ENCODE data around the gene ERFE.
A peak's percentile ranks its signal among the peaks of the same experiment; 100 is the strongest.

ERFE gene

GRCh38 chr2:238124488-238125126, 34.2 kb upstream of the ERFE start:
- CTCF ChIA-PET: no interaction called here
- POLR2A ChIA-PET: no interaction called here
- DNase-seq (ENCODE audit: extremely low spot score): no peak
- TF ChIP-seq NFRKB (IDR thresholded peaks at IDR 0.05): no peak
- no peak for TF ChIP-seq FOXA1 (IDR thresholded peaks at IDR 0.05)
- TF ChIP-seq TARDBP (IDR thresholded peaks at IDR 0.05): no peak
- TF ChIP-seq ARNT (IDR thresholded peaks at IDR 0.05): no peak

DNA sequence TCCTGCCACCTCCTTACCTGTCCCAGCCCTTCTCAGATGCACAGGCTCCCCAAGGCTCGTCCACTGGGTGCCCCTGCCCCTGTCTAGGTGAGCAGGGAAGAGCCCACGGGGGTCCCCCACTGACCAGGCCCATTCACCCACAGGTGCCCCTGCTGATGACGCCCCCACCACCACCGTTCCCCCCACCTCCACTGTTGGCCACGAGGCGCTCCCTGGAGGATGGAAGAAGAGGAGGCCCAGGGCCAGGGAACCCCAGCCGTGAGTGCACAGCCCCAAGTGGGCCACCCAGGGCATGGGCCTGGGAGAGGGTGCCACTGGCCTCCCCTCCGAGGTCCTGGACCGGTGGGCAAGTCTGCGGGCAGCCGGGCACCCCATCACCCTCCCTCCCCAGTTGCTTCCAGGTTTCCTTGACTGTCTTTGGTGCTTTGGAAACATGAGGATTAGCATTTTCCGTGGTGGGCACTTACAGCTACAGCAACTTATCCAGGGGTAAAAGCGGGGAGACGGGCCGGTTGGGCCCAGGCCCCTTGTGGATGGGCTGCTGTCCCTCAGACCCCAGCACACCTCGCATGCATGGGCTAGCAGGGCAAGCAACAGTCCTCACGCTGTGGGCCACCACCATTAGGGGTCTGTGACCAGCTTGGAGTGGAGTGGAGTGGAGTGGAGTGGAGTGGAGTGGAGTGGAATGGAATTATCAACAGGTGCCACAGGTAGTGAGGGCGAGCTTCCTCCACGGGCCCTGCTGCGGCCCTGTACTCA, 33.5 kb upstream of the ERFE start:
- CTCF ChIA-PET: interaction anchor here (0.6 kb wide), 1 partner anchor 62 kb away, joined by 3 read pairs; no protein-coding TSS in a partner anchor
- POLR2A ChIA-PET: no interaction called here
- TF ChIP-seq CTBP1 (IDR thresholded peaks at IDR 0.05; ENCODE audit: borderline replicate concordance) (no peak), FOXA1 (IDR thresholded peaks at IDR 0.05) (no peak), HDGF (IDR thresholded peaks at IDR 0.05; ENCODE audit: borderline replicate concordance) (no peak), NFRKB (IDR thresholded peaks at IDR 0.05) (no peak), FOXK2 (IDR thresholded peaks at IDR 0.05) (no peak), ZNF384 (IDR thresholded peaks at IDR 0.05) (no peak), BHLHE40 (IDR thresholded peaks at IDR 0.05; ENCODE audit: borderline replicate concordance) (no peak), FOXM1 (IDR thresholded peaks at IDR 0.05; ENCODE audit: borderline replicate concordance) (no peak), L3MBTL2 (conservative IDR thresholded peaks at IDR 0.05) (no peak), SP1 (IDR thresholded peaks at IDR 0.05) (no peak), TARDBP (IDR thresholded peaks at IDR 0.05) (no peak), ARNT (IDR thresholded peaks at IDR 0.05) (no peak), ELF4 (IDR thresholded peaks at IDR 0.05) (no peak), SUZ12 (IDR thresholded peaks at IDR 0.05) (no peak), LEF1 (IDR thresholded peaks at IDR 0.05; ENCODE audit: borderline replicate concordance) (no peak)
- TF ChIP-seq, protein P1, sequence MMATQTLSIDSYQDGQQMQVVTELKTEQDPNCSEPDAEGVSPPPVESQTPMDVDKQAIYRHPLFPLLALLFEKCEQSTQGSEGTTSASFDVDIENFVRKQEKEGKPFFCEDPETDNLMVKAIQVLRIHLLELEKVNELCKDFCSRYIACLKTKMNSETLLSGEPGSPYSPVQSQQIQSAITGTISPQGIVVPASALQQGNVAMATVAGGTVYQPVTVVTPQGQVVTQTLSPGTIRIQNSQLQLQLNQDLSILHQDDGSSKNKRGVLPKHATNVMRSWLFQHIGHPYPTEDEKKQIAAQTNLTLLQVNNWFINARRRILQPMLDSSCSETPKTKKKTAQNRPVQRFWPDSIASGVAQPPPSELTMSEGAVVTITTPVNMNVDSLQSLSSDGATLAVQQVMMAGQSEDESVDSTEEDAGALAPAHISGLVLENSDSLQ (IDR thresholded peaks at IDR 0.05): no peak
- no peak for DNase-seq (ENCODE audit: extremely low spot score)

DNA sequence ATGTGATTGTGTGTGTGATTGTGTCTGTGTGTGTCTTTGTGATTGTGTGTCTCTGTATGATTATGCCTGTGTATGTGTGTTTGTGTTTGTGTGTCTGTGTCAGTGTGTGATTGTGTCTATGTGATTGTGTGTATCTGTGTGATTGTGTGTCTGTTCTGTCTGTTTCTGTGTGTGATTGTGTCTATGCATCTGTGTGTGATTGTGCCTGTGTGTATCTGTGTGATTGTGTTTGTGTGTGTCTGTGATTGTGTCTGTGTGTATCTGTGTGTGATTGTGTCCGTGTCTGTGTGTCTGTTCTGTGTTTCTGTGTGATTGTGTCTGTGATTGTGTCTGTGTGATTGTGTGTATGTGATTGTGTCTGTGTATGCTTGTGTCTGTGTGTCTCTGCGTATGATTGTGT, 32.4 kb upstream of the ERFE start:
- POLR2A ChIA-PET: no interaction called here

DNA sequence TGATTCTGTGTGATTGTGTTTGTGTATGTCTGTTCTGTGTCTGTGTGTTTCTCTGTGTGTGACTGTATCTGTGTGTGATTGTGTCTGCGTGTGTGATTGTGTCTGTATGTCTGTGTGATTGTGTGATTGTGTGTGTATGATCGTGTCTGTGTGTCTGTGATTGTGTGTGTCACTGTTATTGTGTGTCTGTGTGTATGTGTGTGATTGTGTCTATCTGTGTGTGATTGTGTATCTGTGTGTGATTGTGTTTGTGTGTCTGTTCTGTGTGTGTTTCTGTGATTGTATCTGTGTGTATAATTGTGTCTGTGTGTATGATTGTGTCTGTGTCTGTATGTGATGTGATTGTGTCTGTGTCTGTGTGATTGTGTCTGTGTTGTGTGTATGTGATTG, 32.0 kb upstream of the ERFE start:
- DNase-seq (ENCODE audit: extremely low spot score): no peak
- POLR2A ChIA-PET: interaction anchor here (0.8 to 1.0 kb wide), 3 partner anchors 9 to 66 kb away, joined by 3 read pairs; partner anchors contain the start of gene SCLY
- TF ChIP-seq, protein P1 (IDR thresholded peaks at IDR 0.05): no peak
- TF ChIP-seq HDGF (IDR thresholded peaks at IDR 0.05; ENCODE audit: borderline replicate concordance) (no peak), LEF1 (IDR thresholded peaks at IDR 0.05; ENCODE audit: borderline replicate concordance) (no peak), FOXK2 (IDR thresholded peaks at IDR 0.05) (no peak), NFRKB (IDR thresholded peaks at IDR 0.05) (no peak)
- CTCF ChIA-PET: no interaction called here

More for the DNA sequence above, 32.4 kb upstream of the ERFE start:
- no peak for DNase-seq (ENCODE audit: extremely low spot score)
- TF ChIP-seq NFRKB (IDR thresholded peaks at IDR 0.05) (no peak), HDGF (IDR thresholded peaks at IDR 0.05; ENCODE audit: borderline replicate concordance) (no peak), SUZ12 (IDR thresholded peaks at IDR 0.05) (no peak), FOXK2 (IDR thresholded peaks at IDR 0.05) (no peak), CTBP1 (IDR thresholded peaks at IDR 0.05; ENCODE audit: borderline replicate concordance) (no peak), ELF4 (IDR thresholded peaks at IDR 0.05) (no peak), FOXM1 (IDR thresholded peaks at IDR 0.05; ENCODE audit: borderline replicate concordance) (no peak), SP1 (IDR thresholded peaks at IDR 0.05) (no peak)
- TF ChIP-seq, protein P1 (IDR thresholded peaks at IDR 0.05): no peak
- CTCF ChIA-PET: interaction anchor here (0.6 kb wide), 1 partner anchor 61 kb away, joined by 3 read pairs; no protein-coding TSS in a partner anchor

DNA sequence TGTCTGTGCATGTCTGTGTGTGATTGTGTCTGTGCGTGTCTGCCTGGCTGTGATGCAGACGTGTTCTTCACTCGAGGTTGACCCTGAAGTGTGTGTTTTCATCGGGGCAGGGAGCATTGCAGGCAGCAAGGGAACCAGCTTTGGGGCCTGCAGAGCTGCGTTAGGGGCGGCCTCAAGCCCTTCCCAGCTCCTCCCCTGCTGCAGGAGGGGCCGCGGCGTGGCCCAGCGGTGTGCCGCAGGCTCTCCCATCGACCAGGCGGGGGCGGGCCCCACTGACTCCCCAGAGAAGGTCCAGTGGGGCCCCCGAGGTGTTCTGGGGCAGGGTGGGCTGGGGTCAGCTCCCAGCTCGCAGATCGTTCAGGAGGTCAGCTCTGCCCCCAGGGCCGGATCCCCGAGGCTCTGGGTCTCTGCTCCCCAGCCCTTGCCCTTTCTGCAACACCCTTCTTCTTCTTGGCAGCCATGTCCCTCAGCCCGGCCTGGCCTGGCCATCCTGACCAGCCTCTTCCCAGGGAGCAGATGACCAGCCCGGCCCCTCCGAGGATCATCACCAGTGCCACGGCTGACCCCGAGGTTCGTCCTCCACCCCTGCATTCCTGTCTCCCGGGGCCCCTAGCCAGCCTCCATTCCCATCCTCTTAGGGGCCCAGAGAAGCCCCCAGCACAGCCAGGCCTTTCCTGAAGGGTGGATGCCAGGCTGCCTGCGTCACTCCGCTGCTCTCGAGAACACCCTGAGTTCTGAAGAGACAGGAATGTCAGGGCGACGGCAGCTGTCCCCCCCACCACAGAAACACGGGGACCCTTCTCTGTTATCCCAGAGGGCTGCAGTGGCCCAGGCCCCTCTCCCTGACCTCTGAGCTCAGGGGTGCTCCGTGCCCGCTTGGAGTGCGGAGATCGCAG, 31.4 kb upstream of the ERFE start:
- CTCF ChIA-PET: no interaction called here
- DNase-seq (ENCODE audit: extremely low spot score): peak; percentile 66
- POLR2A ChIA-PET: interaction anchor here (0.8 to 1.0 kb wide), 3 partner anchors 8 to 67 kb away, joined by 3 read pairs; partner anchors contain the start of gene SCLY
- no peak for TF ChIP-seq ARNT (IDR thresholded peaks at IDR 0.05)
- 0 out of 2 replicates have a peak, but pooled peaks have one; percentile 33 for TF ChIP-seq FOXM1 (IDR thresholded peaks at IDR 0.05; ENCODE audit: borderline replicate concordance)
- TF ChIP-seq ZNF384 (IDR thresholded peaks at IDR 0.05): no peak
- TF ChIP-seq NFRKB (IDR thresholded peaks at IDR 0.05): no peak

DNA sequence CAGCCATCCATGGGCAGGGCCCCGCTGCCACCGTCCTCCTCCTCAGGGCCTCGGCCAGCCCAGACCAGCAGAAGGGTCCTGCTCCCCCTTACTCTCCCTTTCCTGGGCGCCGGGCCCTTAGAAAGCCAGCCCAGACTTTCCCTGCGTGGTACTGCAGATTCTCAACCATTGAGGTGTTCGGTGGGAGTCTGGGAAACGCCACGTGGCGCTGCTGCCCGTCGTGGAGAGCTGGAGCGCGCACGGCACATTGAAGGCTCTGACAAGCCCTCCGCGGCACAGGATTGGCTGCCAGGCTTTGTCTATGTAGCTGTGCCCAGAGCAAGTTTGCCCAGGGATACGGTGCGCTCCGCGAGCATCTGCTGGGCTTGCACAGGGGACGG, 30.7 kb upstream of the ERFE start:
- POLR2A ChIA-PET: no interaction called here
- TF ChIP-seq FOXA1 (IDR thresholded peaks at IDR 0.05) (no peak), ZNF384 (IDR thresholded peaks at IDR 0.05) (no peak), L3MBTL2 (conservative IDR thresholded peaks at IDR 0.05) (no peak), CTBP1 (IDR thresholded peaks at IDR 0.05; ENCODE audit: borderline replicate concordance) (no peak), HDGF (IDR thresholded peaks at IDR 0.05; ENCODE audit: borderline replicate concordance) (no peak), ARNT (IDR thresholded peaks at IDR 0.05) (no peak), LEF1 (IDR thresholded peaks at IDR 0.05; ENCODE audit: borderline replicate concordance) (no peak), FOXM1 (IDR thresholded peaks at IDR 0.05; ENCODE audit: borderline replicate concordance) (no peak), BHLHE40 (IDR thresholded peaks at IDR 0.05; ENCODE audit: borderline replicate concordance) (no peak), SP1 (IDR thresholded peaks at IDR 0.05) (no peak), SUZ12 (IDR thresholded peaks at IDR 0.05) (no peak), FOXK2 (IDR thresholded peaks at IDR 0.05) (no peak), NFRKB (IDR thresholded peaks at IDR 0.05) (no peak), TARDBP (IDR thresholded peaks at IDR 0.05) (no peak), ELF4 (IDR thresholded peaks at IDR 0.05) (no peak)
- TF ChIP-seq, protein P1 (IDR thresholded peaks at IDR 0.05): no peak
- CTCF ChIA-PET: no interaction called here
- DNase-seq (ENCODE audit: extremely low spot score): no peak

Data from HEK293T (cell line).